Measurements from ENCODE around the gene HLA-B. TPM values are rescaled to one million over a fixed set of nuclear protein-coding genes. Genes with fewer than 3 reads are reported as not detected.

The HLA-B gene
- polyA plus RNA-seq, 3 donors = 5,055 to 6,999 (median 6,126) TPM

DNA sequence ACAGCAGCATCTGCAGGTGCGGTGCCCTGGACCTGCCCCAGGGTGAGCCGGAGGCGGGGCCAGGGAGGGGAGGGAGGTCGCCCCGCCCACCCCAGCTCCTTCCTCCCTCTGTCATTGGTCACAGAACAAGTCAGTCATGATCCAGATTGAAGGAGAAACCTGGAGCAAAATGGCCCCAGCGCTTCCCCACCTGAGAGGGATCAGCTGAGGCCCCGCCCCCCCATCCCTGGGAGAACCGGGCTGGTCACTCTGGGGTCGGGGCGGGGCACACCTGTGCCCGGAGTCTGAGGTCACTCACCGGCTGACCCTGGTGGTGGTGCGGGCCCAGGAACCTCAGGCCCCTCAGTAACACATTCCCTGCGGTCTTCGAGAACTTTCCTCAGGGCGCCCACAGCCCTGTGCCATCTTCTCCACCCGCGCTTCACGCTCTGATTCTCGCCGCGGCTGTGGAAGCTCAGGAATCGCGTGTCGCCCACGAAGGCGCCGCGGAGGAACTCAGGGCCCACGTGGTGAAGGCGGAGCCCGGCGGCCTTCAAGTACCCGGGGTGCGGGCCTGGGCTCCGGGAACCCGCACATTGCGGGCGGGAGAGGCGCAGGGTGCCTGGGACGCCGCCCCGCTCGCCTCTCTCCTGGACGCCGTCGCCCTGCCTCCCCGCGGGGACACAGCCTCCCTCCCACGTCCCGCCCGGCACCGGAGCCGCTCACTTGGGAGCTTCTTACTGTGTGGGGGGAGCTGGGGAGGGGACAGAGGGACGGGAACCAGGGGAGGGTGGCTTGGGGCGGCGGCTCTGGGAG is 48.7 kb downstream of the HLA-B start:
- Mint-ChIP-seq H3K36me3 (no peaks in the 10 kb centered on the region), H3K4me3 (peak overlapping the region; percentile 70 to 86), H3K4me1 (peaks cover 14% of the 10 kb centered on the region), H3K9me3 (peaks cover 0 to 11% (median 3%) of the 10 kb centered on the region in 7 donors), H3K27ac (no peak overlapping the region), H3K27me3 (ENCODE audit: low read depth in 3 of 3) (peaks cover 17 to 68% (median 60%) of the 10 kb centered on the region in 3 donors)
- peak; percentile 14 to 33 (median 17) for DNase-seq
- Histone ChIP-seq H3K4me1 (ENCODE audit: control insufficient read depth in 1 of 2, insufficient read depth in 2 of 2, low read length in 2 of 2) (peaks cover 9 to 10% of the 10 kb centered on the region in 2 donors), H3K36me3 (replicated peaks in 1 of 2; ENCODE audit: control insufficient read depth in 1 of 2, insufficient read depth in 2 of 2, low read length in 2 of 2) (no peaks in the 10 kb centered on the region), H3K9ac (ENCODE audit: insufficient read depth, low read length, poor library complexity, severe bottlenecking) (no peak overlapping the region), H3K4me3 (replicated peaks in 1 of 3; ENCODE audit: low read depth in 2 of 3, low read length in 3 of 3) (peak overlapping the region; percentile 8 to 65 (median 35)), H3K27ac (ENCODE audit: low read depth in 1 of 2, low read length in 2 of 2) (no peak overlapping the region), H4K20me1 (ENCODE audit: insufficient read depth, low read length) (no peaks in the 10 kb centered on the region), H3K79me2 (ENCODE audit: insufficient read depth, low read length) (no peaks in the 10 kb centered on the region), H2AFZ (ENCODE audit: insufficient read depth, low read depth, low read length, poor library complexity, severe bottlenecking) (peak overlapping the region; percentile 75), H3K4me2 (replicated peaks; ENCODE audit: extremely low read depth, low read length, poor library complexity, severe bottlenecking) (peak overlapping the region; percentile 69), H3K27me3 (ENCODE audit: control insufficient read depth in 2 of 2, insufficient read depth in 2 of 2, low read length in 2 of 2) (peaks cover 25 to 37% of the 10 kb centered on the region in 2 donors), H3K9me3 (replicated peaks in 1 of 2; ENCODE audit: control insufficient read depth in 1 of 2, insufficient read depth in 1 of 2, low read length in 2 of 2) (peaks cover 4 to 6% of the 10 kb centered on the region in 2 donors)
- 1% methylated on average over 37 of the region's 57 CpGs for WGBS (ENCODE audit: insufficient coverage)
- TF ChIP-seq, protein P1, sequence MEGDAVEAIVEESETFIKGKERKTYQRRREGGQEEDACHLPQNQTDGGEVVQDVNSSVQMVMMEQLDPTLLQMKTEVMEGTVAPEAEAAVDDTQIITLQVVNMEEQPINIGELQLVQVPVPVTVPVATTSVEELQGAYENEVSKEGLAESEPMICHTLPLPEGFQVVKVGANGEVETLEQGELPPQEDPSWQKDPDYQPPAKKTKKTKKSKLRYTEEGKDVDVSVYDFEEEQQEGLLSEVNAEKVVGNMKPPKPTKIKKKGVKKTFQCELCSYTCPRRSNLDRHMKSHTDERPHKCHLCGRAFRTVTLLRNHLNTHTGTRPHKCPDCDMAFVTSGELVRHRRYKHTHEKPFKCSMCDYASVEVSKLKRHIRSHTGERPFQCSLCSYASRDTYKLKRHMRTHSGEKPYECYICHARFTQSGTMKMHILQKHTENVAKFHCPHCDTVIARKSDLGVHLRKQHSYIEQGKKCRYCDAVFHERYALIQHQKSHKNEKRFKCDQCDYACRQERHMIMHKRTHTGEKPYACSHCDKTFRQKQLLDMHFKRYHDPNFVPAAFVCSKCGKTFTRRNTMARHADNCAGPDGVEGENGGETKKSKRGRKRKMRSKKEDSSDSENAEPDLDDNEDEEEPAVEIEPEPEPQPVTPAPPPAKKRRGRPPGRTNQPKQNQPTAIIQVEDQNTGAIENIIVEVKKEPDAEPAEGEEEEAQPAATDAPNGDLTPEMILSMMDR (IDR thresholded peaks at IDR 0.05) = no peak
- intact Hi-C loops (cut with micrococcal nuclease) = loop anchor here in 1 of 2 donors (5.0 kb wide), 1 partner anchor 41 kb away; no protein-coding TSS in a partner anchor

GRCh38 chr6:31307669-31308049 is 49.3 kb downstream of the HLA-B start:
- H3K4me3 Mint-ChIP-seq = no peak overlapping the region
- H3K4me2 ChIP-seq (replicated peaks; ENCODE audit: extremely low read depth, low read length, poor library complexity, severe bottlenecking) = peak overlapping the region; percentile 69

More at GRCh38 chr6:31307669-31308049, 49.3 kb downstream of the HLA-B start:
- H3K79me2 ChIP-seq (ENCODE audit: insufficient read depth, low read length) = no peaks in the 10 kb centered on the region
- peak overlapping the region; percentile 75 for H2AFZ ChIP-seq (ENCODE audit: insufficient read depth, low read depth, low read length, poor library complexity, severe bottlenecking)
- peaks cover 22 to 36% of the 10 kb centered on the region in 2 donors for H3K27me3 ChIP-seq (ENCODE audit: control insufficient read depth in 2 of 2, insufficient read depth in 2 of 2, low read length in 2 of 2)
- WGBS (ENCODE audit: insufficient coverage) = 59% methylated on average over 12 of the region's 14 CpGs
- H3K9me3 ChIP-seq (replicated peaks in 1 of 2; ENCODE audit: control insufficient read depth in 1 of 2, insufficient read depth in 1 of 2, low read length in 2 of 2) = peaks cover 4 to 6% of the 10 kb centered on the region in 2 donors
- no peaks in the 10 kb centered on the region for H3K36me3 ChIP-seq (replicated peaks in 1 of 2; ENCODE audit: control insufficient read depth in 1 of 2, insufficient read depth in 2 of 2, low read length in 2 of 2)
- no peaks in the 10 kb centered on the region for H4K20me1 ChIP-seq (ENCODE audit: insufficient read depth, low read length)
- TF ChIP-seq, protein P1 (IDR thresholded peaks at IDR 0.05) = no peak
- Mint-ChIP-seq H3K27ac (no peak overlapping the region), H3K4me1 (peaks cover 14% of the 10 kb centered on the region), H3K36me3 (no peaks in the 10 kb centered on the region), H3K27me3 (ENCODE audit: low read depth in 3 of 3) (peaks cover 18 to 69% (median 58%) of the 10 kb centered on the region in 3 donors), H3K9me3 (peaks cover 0 to 11% (median 3%) of the 10 kb centered on the region in 7 donors)
- no peak overlapping the region for H3K27ac ChIP-seq (ENCODE audit: low read depth in 1 of 2, low read length in 2 of 2)
- no peak overlapping the region for H3K4me3 ChIP-seq (replicated peaks in 1 of 3; ENCODE audit: low read depth in 2 of 3, low read length in 3 of 3)
- no peak for DNase-seq
- intact Hi-C loops (cut with micrococcal nuclease) = loop anchor here in 1 of 2 donors (5.0 kb wide), 1 partner anchor 40 kb away; no protein-coding TSS in a partner anchor
- no peak overlapping the region for H3K9ac ChIP-seq (ENCODE audit: insufficient read depth, low read length, poor library complexity, severe bottlenecking)
- peaks cover 9 to 10% of the 10 kb centered on the region in 2 donors for H3K4me1 ChIP-seq (ENCODE audit: control insufficient read depth in 1 of 2, insufficient read depth in 2 of 2, low read length in 2 of 2)
